Measurements from ENCODE around the gene SKAP1. TPM values are rescaled to one million over a fixed set of nuclear protein-coding genes. Genes with fewer than 3 reads are reported as not detected.

The SKAP1 gene
- total RNA-seq, 1 experiment from 2014 or later: 0.31 TPM

GRCh38 chr17:48328457-48328856, 101.6 kb downstream of the SKAP1 start:
- BruUV-seq (replicated peaks): no TSS peak
- H3F3A ChIP-seq (ENCODE audit: insufficient read depth, low read depth): 0 out of 2 replicates have a peak, but pooled peaks cover 4% of the 10 kb centered on the region
- no peak for DNase-seq
- intact Hi-C loops (cut with micrococcal nuclease; ENCODE audit: unreplicated experiment): no loop called here
- H3K4me2 ChIP-seq: no peak overlapping the region
- H3K4me3 ChIP-seq: no peak overlapping the region
- H3K36me3 ChIP-seq (ENCODE audit: low read depth): no peaks in the 10 kb centered on the region
- ChIA-PET POLR2A (ENCODE audit: unreplicated experiment) (no interaction called here), CTCF (no interaction called here)
- H3K4me1 ChIP-seq (replicated peaks; ENCODE audit: insufficient read depth): peaks cover 28% of the 10 kb centered on the region
- H3K27me3 ChIP-seq (ENCODE audit: insufficient read depth, low read depth): no peaks in the 10 kb centered on the region
- TF ChIP-seq CTCF (conservative IDR thresholded peaks at IDR 0.05): no peak
- TF ChIP-seq EZH2 (IDR thresholded peaks at IDR 0.05; ENCODE audit: low read depth): no peak
- no peaks in the 10 kb centered on the region for H3K9me2 ChIP-seq (ENCODE audit: insufficient read depth)
- no peaks in the 10 kb centered on the region for H3K79me2 ChIP-seq (ENCODE audit: low read depth)
- H2AFZ ChIP-seq: no peak overlapping the region; the same call in 1 of the 2 replicates
- no peaks in the 10 kb centered on the region for H4K20me1 ChIP-seq (ENCODE audit: insufficient read depth)
- H3K27ac ChIP-seq: no peak overlapping the region
- no peaks in the 10 kb centered on the region for H3K9me3 ChIP-seq (ENCODE audit: insufficient read depth, low read depth)

GRCh38 chr17:48326310-48326709, 103.7 kb downstream of the SKAP1 start:
- ChIA-PET CTCF (interaction anchor here (0.6 to 0.7 kb wide), 3 partner anchors 64 to 1045 kb away, joined by 4 to 7 read pairs (median 5); no protein-coding TSS in a partner anchor), POLR2A (ENCODE audit: unreplicated experiment) (no interaction called here)
- Histone ChIP-seq H3K4me3 (no peak overlapping the region), H2AFZ (no peak overlapping the region), H3K9me3 (ENCODE audit: insufficient read depth, low read depth) (no peaks in the 10 kb centered on the region), H3K27ac (no peak overlapping the region), H3F3A (ENCODE audit: insufficient read depth, low read depth) (no peaks in the 10 kb centered on the region), H3K9me2 (ENCODE audit: insufficient read depth) (no peaks in the 10 kb centered on the region), H3K36me3 (ENCODE audit: low read depth) (no peaks in the 10 kb centered on the region), H3K4me1 (replicated peaks; ENCODE audit: insufficient read depth) (peaks cover 9% of the 10 kb centered on the region), H3K27me3 (ENCODE audit: insufficient read depth, low read depth) (no peaks in the 10 kb centered on the region), H3K4me2 (no peak overlapping the region), H3K79me2 (ENCODE audit: low read depth) (no peaks in the 10 kb centered on the region), H4K20me1 (ENCODE audit: insufficient read depth) (no peaks in the 10 kb centered on the region)
- TF ChIP-seq EZH2 (IDR thresholded peaks at IDR 0.05; ENCODE audit: low read depth): no peak
- no peak for TF ChIP-seq CTCF (conservative IDR thresholded peaks at IDR 0.05)
- intact Hi-C loops (cut with micrococcal nuclease; ENCODE audit: unreplicated experiment): no loop called here
- BruUV-seq (replicated peaks): no TSS peak
- no peak for DNase-seq

- TF ChIP-seq EZH2 (IDR thresholded peaks at IDR 0.05; ENCODE audit: low read depth) (no peak), CTCF (conservative IDR thresholded peaks at IDR 0.05) (peak; percentile 52; the same call in 1 of the 2 replicates)
- H3K27me3 ChIP-seq (ENCODE audit: insufficient read depth, low read depth): no peaks in the 10 kb centered on the region
- no peaks in the 10 kb centered on the region for H3K4me1 ChIP-seq (replicated peaks; ENCODE audit: insufficient read depth)
- no peak overlapping the region for H3K4me3 ChIP-seq
- H3K79me2 ChIP-seq (ENCODE audit: low read depth): no peaks in the 10 kb centered on the region
- no peaks in the 10 kb centered on the region for H3K36me3 ChIP-seq (ENCODE audit: low read depth)
- no peaks in the 10 kb centered on the region for H3K9me2 ChIP-seq (ENCODE audit: insufficient read depth)
- no peaks in the 10 kb centered on the region for H3F3A ChIP-seq (ENCODE audit: insufficient read depth, low read depth)
- DNase-seq: no peak
- intact Hi-C loops (cut with micrococcal nuclease; ENCODE audit: unreplicated experiment): no loop called here
- no peak overlapping the region for H3K27ac ChIP-seq
- no peak overlapping the region for H2AFZ ChIP-seq
- H3K4me2 ChIP-seq: no peak overlapping the region
- no peaks in the 10 kb centered on the region for H3K9me3 ChIP-seq (ENCODE audit: insufficient read depth, low read depth)
- BruUV-seq (replicated peaks): no TSS peak
- POLR2A ChIA-PET (ENCODE audit: unreplicated experiment): no interaction called here
- CTCF ChIA-PET: interaction anchor here (1.6 kb wide), 1 partner anchor 14 kb away, joined by 3 read pairs; no protein-coding TSS in a partner anchor
- H4K20me1 ChIP-seq (ENCODE audit: insufficient read depth): no peaks in the 10 kb centered on the region
Observed at GRCh38 chr17:48322060-48322459, 108.0 kb downstream of the SKAP1 start.
